Fibroblast of skin of left biceps (primary cell): ENCODE measurements around the gene DCDC2C.
"Not testable (repeated sequence)": the region's sequence is repeated elsewhere in the genome, so short reads cannot be mapped to it uniquely, and the experiment has no call there.

ENCODE experiments used
- DNase-seq, 2 experiments: peaks; one replicate each; pipeline ENCODE4 v3.0.0-alpha.2; 2013; ENCODE audit warnings: low read depth in 2 of 2

DCDC2C gene, protein sequence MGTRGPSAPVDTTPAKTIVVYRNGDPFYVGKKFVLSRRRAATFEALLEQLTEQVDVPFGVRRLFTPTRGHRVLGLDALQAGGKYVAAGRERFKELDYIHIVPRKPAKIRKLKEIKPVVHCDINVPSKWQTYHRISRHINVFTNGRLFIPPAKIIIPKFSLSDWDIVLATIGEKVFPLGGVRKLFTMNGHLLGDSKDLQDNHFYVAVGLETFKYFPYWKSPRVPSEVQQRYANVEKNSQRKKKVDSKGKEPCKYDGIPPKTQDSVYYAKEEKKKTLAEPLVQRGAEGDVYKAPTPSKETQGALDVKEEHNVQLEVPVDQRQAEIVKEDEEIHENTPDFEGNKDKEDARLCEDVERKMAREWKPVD

GRCh38 chr2:3703236-3703756 is at the start of gene DCDC2C:
DCDC2C (plus strand) TSS chr2:3703575; CDS start chr2:3703752, 177 bp downstream.
- DNase-seq, result no peak

DNA sequence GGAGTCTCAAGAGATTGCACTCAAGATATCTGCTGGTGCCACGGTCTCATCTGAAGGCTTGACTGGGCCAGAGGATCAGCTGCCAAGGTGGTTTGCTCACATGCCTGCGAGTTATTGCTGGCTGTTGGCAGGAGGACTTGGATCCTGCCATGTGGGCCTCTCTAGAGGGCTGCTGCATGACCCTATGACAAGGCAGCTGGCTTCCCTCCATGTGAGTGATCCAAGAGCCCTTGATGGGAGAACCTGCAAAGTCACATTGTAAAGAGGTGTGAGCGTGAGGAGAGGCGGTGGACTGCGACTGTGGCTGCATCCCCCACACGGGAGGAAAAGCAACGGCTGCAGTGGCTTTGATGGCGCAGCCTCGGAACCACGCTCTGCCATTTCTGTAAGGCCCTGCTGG is 49.4 kb upstream of the DCDC2C start:
- DNase-seq, result no peak

DNA sequence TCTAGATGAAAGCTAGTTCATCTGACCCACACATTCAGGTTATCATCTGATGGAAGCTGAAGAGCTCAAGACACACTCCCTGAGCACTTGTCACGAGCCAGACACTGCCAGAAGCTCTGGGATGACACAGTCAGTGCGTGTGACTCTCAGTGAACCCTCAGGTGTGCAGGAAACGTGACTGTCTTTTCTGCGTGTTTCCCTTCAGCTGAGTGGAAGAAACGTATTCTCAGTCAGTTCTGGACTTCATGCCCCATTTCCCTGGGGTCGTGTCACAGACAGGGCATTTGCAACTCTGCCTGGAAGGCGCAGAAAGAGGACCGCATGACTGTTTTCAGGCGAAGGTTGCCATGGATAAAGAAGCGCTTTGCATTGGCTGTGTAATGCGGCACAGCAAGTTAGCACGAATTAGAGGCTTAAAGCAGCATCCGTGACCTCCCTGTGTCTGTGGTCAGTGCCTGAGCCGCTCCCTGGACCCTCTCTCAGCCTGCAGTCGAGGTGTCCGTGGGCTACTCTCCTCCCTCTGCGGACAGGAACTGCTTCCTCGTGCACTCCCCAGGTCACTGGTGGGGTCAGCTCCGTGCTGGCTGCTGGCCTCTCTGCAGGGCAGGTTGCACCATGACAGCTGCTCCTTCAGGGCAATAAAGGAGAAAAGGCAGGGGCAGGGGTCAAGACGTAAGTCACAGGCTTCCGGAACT is 48.7 kb upstream of the DCDC2C start:
- DNase-seq, result no peak

- DNase-seq, result no peak
Measured at GRCh38 chr2:3655871-3656761, 47.3 kb upstream of the DCDC2C start.

- no peak for DNase-seq
Measured at GRCh38 chr2:3656762-3657721, 46.3 kb upstream of the DCDC2C start.

DNA sequence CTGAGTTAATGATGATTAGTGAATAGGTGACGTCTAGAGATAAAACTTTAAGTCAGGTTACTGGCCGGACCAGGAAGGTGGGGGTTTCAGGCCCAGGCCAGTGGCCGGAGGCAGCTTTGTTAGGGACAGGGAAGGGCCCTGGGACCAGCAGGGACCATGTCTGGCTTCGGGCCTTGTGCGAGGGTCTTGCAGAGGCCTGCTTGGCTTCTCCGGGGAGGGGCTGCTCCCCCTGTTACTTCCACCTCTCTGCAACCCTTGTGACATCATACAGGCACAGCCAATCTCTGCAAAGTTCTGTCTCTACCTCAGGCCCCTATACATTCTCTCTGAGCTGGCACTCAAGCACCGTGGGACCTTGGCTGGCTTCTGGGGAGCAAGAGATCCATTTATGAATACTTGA is 45.5 kb upstream of the DCDC2C start, which contains the start of gene ALLC:
TSS of gene ALLC (plus strand) at position 320 of the 400 bp plus-strand sequence. CDS start 12,958 bp downstream, outside the sequence.
- DNase-seq, result no peak

DNA sequence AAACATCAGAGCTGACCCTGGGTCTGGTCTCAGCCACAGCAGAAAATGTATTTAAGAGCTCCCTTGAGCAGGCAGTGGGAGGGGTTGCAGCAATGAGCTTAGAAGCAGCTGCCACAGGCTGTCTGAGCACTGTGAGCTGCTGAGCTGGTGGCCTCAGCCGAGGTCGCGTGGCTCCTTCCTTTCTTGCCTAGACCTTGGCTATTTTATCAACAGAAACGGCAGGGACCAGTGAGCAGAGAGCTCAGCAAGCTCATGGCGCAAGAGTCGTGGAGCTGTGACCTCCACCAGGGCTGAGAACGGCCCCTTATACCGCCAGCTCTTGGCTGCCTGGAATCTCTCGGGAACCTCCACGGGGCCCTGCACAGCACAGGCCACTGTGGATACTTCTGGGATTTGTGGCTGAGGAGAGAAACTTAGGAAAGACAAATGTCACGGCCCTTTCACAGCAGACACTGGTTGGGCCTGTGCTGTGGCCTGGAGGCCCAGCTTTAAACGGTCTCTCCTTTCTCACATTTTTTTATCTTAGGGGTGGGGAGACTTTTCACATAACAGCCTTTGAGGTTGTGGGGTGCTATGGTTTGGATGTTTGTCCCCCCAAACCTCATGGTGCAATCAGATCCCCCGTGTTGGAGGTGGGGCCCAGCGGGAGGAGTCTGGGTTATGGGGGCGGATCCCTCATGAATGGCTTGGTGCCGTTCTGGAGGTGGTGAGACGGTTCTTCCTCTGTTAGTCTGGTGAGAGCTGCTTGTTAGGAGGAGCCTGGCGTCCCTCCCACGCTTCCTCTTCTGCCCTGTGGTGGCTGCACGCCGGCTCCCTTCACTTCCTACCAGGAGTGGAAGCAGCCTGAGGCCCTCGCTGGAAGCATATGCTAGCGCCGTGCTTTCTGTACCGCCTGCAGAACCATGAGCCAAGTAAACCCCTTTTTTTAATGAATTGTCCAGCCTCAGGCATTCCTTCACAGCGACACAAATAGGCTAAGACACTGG is 43.6 kb upstream of the DCDC2C start:
- no peak for DNase-seq

GRCh38 chr2:3660640-3661039 is 42.7 kb upstream of the DCDC2C start:
- DNase-seq, result not testable (repeated sequence)

- no peak for DNase-seq
Measured at GRCh38 chr2:3661149-3661660, 42.2 kb upstream of the DCDC2C start.

DNA sequence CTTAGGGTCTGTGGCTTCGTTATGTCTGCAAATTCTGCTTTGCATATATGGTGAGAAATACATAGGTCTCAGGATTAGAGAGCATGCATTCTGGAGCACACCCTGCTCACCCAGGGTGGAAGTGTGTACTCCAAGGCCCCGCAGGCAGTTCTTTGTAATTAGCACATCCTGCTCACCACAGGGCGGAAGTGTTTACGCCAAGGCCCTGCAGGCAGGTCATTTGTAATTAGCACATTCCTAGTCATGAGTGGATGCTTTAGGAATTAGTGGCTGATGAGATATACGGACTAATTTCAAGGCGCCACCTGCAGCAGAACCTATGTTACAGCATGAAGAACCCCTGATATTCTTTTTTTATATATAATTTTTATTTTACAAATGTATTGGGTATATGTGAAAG is 41.1 kb upstream of the DCDC2C start:
- no peak for DNase-seq

DNA sequence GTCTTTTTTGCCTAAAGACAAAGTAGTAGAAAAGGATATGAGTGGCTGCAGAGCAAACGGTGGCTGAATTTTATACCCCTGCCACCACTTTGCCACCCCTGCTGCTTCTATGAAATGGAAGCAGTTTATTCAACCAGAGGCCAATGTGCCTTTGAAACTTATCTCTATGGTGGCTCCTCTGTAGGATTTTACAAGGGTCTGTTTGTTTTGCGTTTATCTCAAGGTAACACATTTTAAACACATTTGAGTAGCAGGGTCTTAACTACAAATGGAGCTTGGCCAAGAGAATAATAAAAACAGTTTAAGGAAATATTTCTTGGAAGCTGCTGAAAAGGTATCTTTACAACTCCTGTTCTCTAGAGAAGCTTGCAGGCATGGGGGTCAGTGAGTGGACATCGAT is 39.3 kb upstream of the DCDC2C start:
- DNase-seq, result no peak

DNA sequence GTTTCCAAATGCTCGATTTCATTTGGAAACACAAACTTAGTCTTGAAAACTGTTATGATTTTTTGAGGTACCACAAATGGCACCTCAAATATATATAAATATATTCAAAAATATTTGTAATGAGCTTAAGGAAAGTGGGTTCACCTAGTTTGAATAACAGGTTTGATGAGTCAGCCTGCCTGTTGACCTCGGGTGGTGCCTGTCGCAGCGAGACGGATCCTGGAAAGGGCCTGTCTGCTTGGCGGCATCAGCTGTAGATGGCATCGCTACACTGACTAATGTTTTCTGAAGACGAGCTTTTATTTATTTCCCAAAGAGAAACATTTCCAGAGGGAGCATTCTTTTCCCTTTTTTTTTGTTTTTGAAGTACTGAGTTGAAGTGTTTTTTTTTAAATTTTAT is 38.5 kb upstream of the DCDC2C start:
- DNase-seq, result no peak

- DNase-seq, result no peak
Measured at GRCh38 chr2:3665886-3666612, 37.3 kb upstream of the DCDC2C start.

DNA sequence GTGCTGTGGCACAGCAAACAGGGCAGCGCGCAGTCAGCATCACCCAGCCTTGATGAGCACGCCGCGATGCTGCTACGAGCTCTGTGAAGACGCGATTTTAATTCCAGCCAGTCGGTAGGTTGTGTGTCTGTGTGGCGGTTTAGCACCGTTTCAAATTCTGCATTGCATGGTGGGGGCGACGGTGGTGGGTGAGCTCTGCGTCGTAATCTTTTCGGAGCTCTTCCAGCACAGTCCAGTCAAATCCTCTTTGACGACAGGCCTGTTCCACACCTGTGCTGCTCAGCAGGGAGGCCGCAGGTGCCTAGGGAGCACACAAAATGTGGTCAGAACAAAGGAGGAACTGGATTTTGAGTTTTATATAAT is 36.8 kb upstream of the DCDC2C start:
- no peak for DNase-seq

GRCh38 chr2:3667151-3667631 is 36.2 kb upstream of the DCDC2C start:
- no peak for DNase-seq

DNA sequence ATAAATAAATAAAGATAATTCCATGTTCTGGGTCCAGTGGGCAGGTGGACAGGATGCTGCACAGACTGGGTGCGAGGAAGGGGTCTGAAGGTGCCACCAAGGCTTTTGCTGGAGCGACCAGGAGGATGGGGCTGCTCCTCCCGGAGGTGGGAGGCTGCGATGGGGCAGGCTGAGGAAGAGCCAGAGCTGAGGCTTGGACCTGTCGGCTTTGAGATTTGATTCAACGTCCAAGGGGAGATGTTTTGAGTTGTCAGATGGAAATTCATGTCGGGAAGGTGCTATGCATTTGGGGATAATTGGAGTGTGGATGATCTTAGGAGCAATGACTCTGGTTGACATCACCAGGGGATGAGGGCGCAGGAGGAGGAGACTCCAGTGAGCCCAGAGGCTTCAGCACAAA is 33.7 kb upstream of the DCDC2C start:
- DNase-seq, result no peak

GRCh38 chr2:3670376-3670775 is 33.0 kb upstream of the DCDC2C start:
- DNase-seq, result no peak

- no peak for DNase-seq
Measured at GRCh38 chr2:3670941-3671340, 32.4 kb upstream of the DCDC2C start.
